Measurements from ENCODE around the gene FNTB.

- TF ChIP-seq CTCF (IDR thresholded peaks at IDR 0.05; ENCODE audit: extremely low read depth in 1 of 2, insufficient read depth in 1 of 2, low read depth in 1 of 2, low read length in 2 of 2) (no peak), POLR2A (IDR thresholded peaks at IDR 0.05; ENCODE audit: low read depth, low read length) (no peak)
Measured at GRCh38 chr14:65027127-65027799, 40.6 kb downstream of the FNTB start.

All from endothelial cell of umbilical vein (primary cell).